ENCODE results near the gene ITIH4.

DNA sequence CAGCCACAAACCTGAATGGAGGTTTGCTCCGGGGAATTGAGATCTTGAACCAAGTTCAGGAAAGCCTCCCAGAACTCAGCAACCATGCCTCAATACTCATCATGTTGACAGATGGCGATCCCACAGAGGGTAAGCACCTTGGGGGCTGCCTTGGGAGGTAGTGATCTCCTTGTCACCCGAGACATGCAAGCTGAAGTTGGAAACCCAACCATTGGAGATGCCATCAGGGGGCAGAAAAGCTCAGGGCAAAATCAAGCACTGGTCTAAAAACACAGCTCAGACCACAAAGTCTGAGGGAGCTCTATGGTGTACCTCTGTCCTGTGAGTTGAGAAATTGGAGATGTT, 47.3 kb downstream of the ITIH4 start:
- TF ChIP-seq, protein P1, sequence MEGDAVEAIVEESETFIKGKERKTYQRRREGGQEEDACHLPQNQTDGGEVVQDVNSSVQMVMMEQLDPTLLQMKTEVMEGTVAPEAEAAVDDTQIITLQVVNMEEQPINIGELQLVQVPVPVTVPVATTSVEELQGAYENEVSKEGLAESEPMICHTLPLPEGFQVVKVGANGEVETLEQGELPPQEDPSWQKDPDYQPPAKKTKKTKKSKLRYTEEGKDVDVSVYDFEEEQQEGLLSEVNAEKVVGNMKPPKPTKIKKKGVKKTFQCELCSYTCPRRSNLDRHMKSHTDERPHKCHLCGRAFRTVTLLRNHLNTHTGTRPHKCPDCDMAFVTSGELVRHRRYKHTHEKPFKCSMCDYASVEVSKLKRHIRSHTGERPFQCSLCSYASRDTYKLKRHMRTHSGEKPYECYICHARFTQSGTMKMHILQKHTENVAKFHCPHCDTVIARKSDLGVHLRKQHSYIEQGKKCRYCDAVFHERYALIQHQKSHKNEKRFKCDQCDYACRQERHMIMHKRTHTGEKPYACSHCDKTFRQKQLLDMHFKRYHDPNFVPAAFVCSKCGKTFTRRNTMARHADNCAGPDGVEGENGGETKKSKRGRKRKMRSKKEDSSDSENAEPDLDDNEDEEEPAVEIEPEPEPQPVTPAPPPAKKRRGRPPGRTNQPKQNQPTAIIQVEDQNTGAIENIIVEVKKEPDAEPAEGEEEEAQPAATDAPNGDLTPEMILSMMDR (conservative IDR thresholded peaks at IDR 0.05 in 1 of 2, IDR thresholded peaks at IDR 0.05 in 1 of 2; ENCODE audit: extremely low read depth in 1 of 2, insufficient read depth in 1 of 2, low read depth in 1 of 2, low read length in 2 of 2) = no peak
- no peak for TF ChIP-seq EZH2 (IDR thresholded peaks at IDR 0.05; ENCODE audit: borderline replicate concordance, low read length)
